ENCODE measurements around the gene MIAT. TPM values are rescaled to one million over a fixed set of nuclear protein-coding genes. Genes with fewer than 3 reads are reported as not detected.

Gene MIAT
- total RNA-seq, 1 experiment from 2014 or later, result 0.41 TPM

DNA sequence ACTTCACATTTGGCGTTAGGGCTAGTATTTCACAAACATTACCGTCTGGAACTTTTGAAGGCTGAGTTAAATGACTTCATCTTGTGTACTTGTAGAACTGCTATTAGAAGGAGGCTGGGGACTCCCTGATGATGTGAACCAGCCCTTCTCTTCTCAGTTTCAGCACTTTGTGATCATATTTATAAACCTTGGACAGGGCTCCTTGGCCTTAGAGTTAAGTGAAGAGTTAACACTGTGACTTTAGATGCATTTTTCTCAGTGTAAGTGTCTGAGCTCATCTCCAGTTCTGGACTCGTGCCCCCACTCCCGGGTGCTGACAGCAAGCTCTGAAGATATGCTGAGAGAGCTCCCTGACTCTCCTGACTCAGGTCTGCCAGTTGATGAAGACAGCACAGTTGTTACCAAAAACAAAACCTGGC, 8.4 kb downstream of the MIAT start:
- no peaks in the 10 kb centered on the region for H3K27me3 ChIP-seq (replicated peaks; ENCODE audit: control insufficient read depth, insufficient read depth, low read length)
- H3K4me1 Mint-ChIP-seq (ENCODE audit: low read depth, unreplicated experiment), result no peaks in the 10 kb centered on the region
- CTCF ChIA-PET, result interaction anchor here (0.5 to 1.3 kb wide), 4 partner anchors 13 to 302 kb away, joined by 3 to 8 read pairs (median 4); no protein-coding TSS in a partner anchor
- DNase-seq, result no peak
- no peak overlapping the region for H3K27ac Mint-ChIP-seq (ENCODE audit: unreplicated experiment)
- no peaks in the 10 kb centered on the region for H3K36me3 Mint-ChIP-seq (ENCODE audit: insufficient read depth, unreplicated experiment)
- intact Hi-C loops (cut with micrococcal nuclease; ENCODE audit: unreplicated experiment), result no loop called here
- no TSS peak for BruUV-seq (replicated peaks)
- no peak overlapping the region for H3K4me3 ChIP-seq (ENCODE audit: low read depth, low read length)
- POLR2A ChIA-PET, result no interaction called here
- H3K4me1 ChIP-seq, result no peaks in the 10 kb centered on the region
- TF ChIP-seq, protein P1, sequence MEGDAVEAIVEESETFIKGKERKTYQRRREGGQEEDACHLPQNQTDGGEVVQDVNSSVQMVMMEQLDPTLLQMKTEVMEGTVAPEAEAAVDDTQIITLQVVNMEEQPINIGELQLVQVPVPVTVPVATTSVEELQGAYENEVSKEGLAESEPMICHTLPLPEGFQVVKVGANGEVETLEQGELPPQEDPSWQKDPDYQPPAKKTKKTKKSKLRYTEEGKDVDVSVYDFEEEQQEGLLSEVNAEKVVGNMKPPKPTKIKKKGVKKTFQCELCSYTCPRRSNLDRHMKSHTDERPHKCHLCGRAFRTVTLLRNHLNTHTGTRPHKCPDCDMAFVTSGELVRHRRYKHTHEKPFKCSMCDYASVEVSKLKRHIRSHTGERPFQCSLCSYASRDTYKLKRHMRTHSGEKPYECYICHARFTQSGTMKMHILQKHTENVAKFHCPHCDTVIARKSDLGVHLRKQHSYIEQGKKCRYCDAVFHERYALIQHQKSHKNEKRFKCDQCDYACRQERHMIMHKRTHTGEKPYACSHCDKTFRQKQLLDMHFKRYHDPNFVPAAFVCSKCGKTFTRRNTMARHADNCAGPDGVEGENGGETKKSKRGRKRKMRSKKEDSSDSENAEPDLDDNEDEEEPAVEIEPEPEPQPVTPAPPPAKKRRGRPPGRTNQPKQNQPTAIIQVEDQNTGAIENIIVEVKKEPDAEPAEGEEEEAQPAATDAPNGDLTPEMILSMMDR (IDR thresholded peaks at IDR 0.05; ENCODE audit: insufficient read depth in 1 of 2, low read depth in 1 of 2, low read length in 1 of 2, severe bottlenecking in 1 of 2, unreplicated experiment in 1 of 2), result no peak
- H3K4me3 Mint-ChIP-seq (ENCODE audit: unreplicated experiment), result no peak overlapping the region
- no peaks in the 10 kb centered on the region for H3K9me3 ChIP-seq
- no peaks in the 10 kb centered on the region for H3K36me3 ChIP-seq (ENCODE audit: control insufficient read depth, insufficient read depth, low read length)
- H3K9me3 Mint-ChIP-seq (ENCODE audit: unreplicated experiment), result no peaks in the 10 kb centered on the region
- H3K27me3 Mint-ChIP-seq (ENCODE audit: insufficient read depth, unreplicated experiment), result peaks cover 14% of the 10 kb centered on the region

DNA sequence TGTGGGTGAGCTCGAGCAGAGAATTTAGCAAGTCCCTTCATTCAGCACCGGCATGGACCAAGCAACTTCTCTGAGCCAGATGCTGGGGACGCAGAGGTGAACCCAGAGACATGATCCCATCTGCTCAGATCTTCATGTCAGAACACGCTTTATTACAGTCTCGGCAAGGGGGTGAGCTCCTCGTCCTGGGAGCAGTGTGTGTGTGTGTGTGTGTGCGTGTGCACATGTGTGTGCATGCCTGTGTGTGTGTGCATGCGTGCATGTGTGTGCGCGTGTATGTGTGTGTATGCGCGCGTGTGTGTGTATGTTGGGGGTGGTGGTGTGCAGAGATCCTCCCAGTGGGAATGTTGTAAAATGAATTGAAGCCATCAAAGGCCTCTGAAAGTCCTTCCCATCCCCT, 9.8 kb downstream of the MIAT start:
- no peaks in the 10 kb centered on the region for H3K4me1 ChIP-seq
- TF ChIP-seq, protein P1 (IDR thresholded peaks at IDR 0.05; ENCODE audit: insufficient read depth in 1 of 2, low read depth in 1 of 2, low read length in 1 of 2, severe bottlenecking in 1 of 2, unreplicated experiment in 1 of 2), result no peak
- no peak overlapping the region for H3K4me3 ChIP-seq (ENCODE audit: low read depth, low read length)
- ChIA-PET CTCF (no interaction called here), POLR2A (no interaction called here)
- Mint-ChIP-seq H3K27me3 (ENCODE audit: insufficient read depth, unreplicated experiment) (peaks cover 10% of the 10 kb centered on the region), H3K9me3 (ENCODE audit: unreplicated experiment) (peaks cover 4% of the 10 kb centered on the region), H3K27ac (ENCODE audit: unreplicated experiment) (no peak overlapping the region), H3K36me3 (ENCODE audit: insufficient read depth, unreplicated experiment) (no peaks in the 10 kb centered on the region), H3K4me1 (ENCODE audit: low read depth, unreplicated experiment) (no peaks in the 10 kb centered on the region), H3K4me3 (ENCODE audit: unreplicated experiment) (no peak overlapping the region)
- no TSS peak for BruUV-seq (replicated peaks)
- H3K36me3 ChIP-seq (ENCODE audit: control insufficient read depth, insufficient read depth, low read length), result no peaks in the 10 kb centered on the region
- intact Hi-C loops (cut with micrococcal nuclease; ENCODE audit: unreplicated experiment), result no loop called here
- no peak for DNase-seq
- H3K27me3 ChIP-seq (replicated peaks; ENCODE audit: control insufficient read depth, insufficient read depth, low read length), result no peaks in the 10 kb centered on the region
- no peaks in the 10 kb centered on the region for H3K9me3 ChIP-seq

DNA sequence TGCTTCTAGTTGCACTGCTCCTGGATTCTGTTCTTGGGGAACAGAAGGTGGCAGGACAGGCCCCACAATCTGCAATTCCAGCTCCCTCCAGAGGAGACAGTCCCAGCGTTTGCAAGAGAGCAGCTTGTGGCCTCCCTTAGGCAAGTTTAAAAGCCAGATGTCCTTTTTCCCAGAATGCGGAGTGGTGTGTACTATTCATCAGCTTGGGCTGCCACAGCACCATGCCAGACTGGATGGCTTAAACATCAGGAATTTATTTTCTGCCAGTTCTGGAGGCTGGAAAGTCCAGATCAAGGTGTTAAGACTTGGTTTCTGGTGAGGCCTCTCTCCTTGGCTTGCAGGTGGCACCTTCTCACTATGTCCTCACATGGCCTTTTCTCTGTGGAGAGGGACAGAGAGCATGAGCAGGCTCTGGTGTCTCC, 11.7 kb downstream of the MIAT start:
- H3K4me1 ChIP-seq, result no peaks in the 10 kb centered on the region
- peak; percentile 46 to 59 for DNase-seq
- Mint-ChIP-seq H3K36me3 (ENCODE audit: insufficient read depth, unreplicated experiment) (no peaks in the 10 kb centered on the region), H3K27ac (ENCODE audit: unreplicated experiment) (no peak overlapping the region), H3K4me3 (ENCODE audit: unreplicated experiment) (no peak overlapping the region), H3K9me3 (ENCODE audit: unreplicated experiment) (peaks cover 10% of the 10 kb centered on the region), H3K4me1 (ENCODE audit: low read depth, unreplicated experiment) (no peaks in the 10 kb centered on the region), H3K27me3 (ENCODE audit: insufficient read depth, unreplicated experiment) (peaks cover 4% of the 10 kb centered on the region)
- no peaks in the 10 kb centered on the region for H3K27me3 ChIP-seq (replicated peaks; ENCODE audit: control insufficient read depth, insufficient read depth, low read length)
- intact Hi-C loops (cut with micrococcal nuclease; ENCODE audit: unreplicated experiment), result no loop called here
- H3K9me3 ChIP-seq, result no peaks in the 10 kb centered on the region
- TF ChIP-seq, protein P1 (IDR thresholded peaks at IDR 0.05; ENCODE audit: insufficient read depth in 1 of 2, low read depth in 1 of 2, low read length in 1 of 2, severe bottlenecking in 1 of 2, unreplicated experiment in 1 of 2), result peak in 1 of 2 experiments; percentile 48
- no peaks in the 10 kb centered on the region for H3K36me3 ChIP-seq (ENCODE audit: control insufficient read depth, insufficient read depth, low read length)
- POLR2A ChIA-PET, result no interaction called here
- BruUV-seq (replicated peaks), result no TSS peak
- no peak overlapping the region for H3K4me3 ChIP-seq (ENCODE audit: low read depth, low read length)
- CTCF ChIA-PET, result interaction anchor here (0.7 kb wide), 1 partner anchor 217 kb away, joined by 3 read pairs; no protein-coding TSS in a partner anchor
